IMR-90 (cell line): ENCODE results near the gene SCYGR4.

Experiments
- BHLHE40 ChIP-seq: fragments of 150-350 bp; IDR thresholded peaks from 2 replicates; pipeline ENCODE4 v1.6.1; 2016; ENCODE audit warnings: mild to moderate bottlenecking, low read depth, low read length
- CEBPB ChIP-seq: IDR thresholded peaks from 2 replicates; pipeline ENCODE4 v1.6.1; 2012; ENCODE audit warnings: low read depth, low read length, improper control_type of control experiment
- CTCF ChIP-seq: conservative IDR thresholded peaks from 2 replicates; pipeline ENCODE4 v1.5.1; 2012; ENCODE audit warnings: mild to moderate bottlenecking, low read depth, low read length, improper control_type of control experiment
- ELK1 ChIP-seq: fragments of 150-350 bp; IDR thresholded peaks from 2 replicates; pipeline ENCODE4 v1.6.1; 2016; ENCODE audit warnings: low read depth, mild to moderate bottlenecking, low read length, moderate library complexity, borderline replicate concordance
- MAFK ChIP-seq: IDR thresholded peaks from 2 replicates; pipeline ENCODE4 v1.6.1; 2012; ENCODE audit warnings: low read depth, low read length, improper control_type of control experiment
- MAZ ChIP-seq: IDR thresholded peaks from 2 replicates; pipeline ENCODE4 v1.6.1; 2012; ENCODE audit warnings: low read depth, mild to moderate bottlenecking, low read length, improper control_type of control experiment, moderate library complexity, borderline replicate concordance
- MXI1 ChIP-seq: IDR thresholded peaks from 2 replicates; pipeline ENCODE4 v1.6.1; 2012; ENCODE audit warnings: low read depth, mild to moderate bottlenecking, low read length, moderate library complexity, borderline replicate concordance
- POLR2A ChIP-seq: IDR thresholded peaks from 2 replicates; pipeline ENCODE4 v1.6.1; 2012; ENCODE audit warnings: mild to moderate bottlenecking, low read depth, low read length
- RAD21 ChIP-seq: IDR thresholded peaks from 2 replicates; pipeline ENCODE4 v1.6.1; 2012; ENCODE audit warnings: low read length, improper control_type of control experiment
- RFX5 ChIP-seq: IDR thresholded peaks from 2 replicates; pipeline ENCODE4 v1.8.0; 2012; ENCODE audit warnings: low read depth, mild to moderate bottlenecking, low read length, moderate library complexity
- SMC3 ChIP-seq: fragments of 150-350 bp; IDR thresholded peaks from 2 replicates; pipeline ENCODE4 v1.6.1; 2016; ENCODE audit warnings: low read depth, mild to moderate bottlenecking, antibody characterized with exemption, low read length, moderate library complexity
- USF2 ChIP-seq: fragments of 150-350 bp; IDR thresholded peaks from 2 replicates; pipeline ENCODE4 v1.6.1; 2017; ENCODE audit warnings: mild to moderate bottlenecking, antibody characterized with exemption, low read length, low read depth

GRCh38 chr2:227617316-227618230 is at the start of gene SCYGR4:
- TF ChIP-seq MAZ (no peak), CTCF (no peak), USF2 (no peak), ELK1 (no peak), POLR2A (no peak), MXI1 (no peak), SMC3 (no peak), RAD21 (no peak), CEBPB (no peak), RFX5 (no peak), BHLHE40 (no peak), MAFK (no peak)
